D721Med (cell line): Measurements from ENCODE around the gene LRMDA.

Source experiments
- DNase-seq: peaks from one replicate; pipeline ENCODE4 v3.0.0; 2011; ENCODE audit warnings: low spot score; ENCODE audit not compliant: insufficient read length
- FAIRE-seq: peaks from 2 replicates; lab custom pipeline; 2011; peaks lifted over from hg19 to GRCh38; lab: Jason Lieb, UNC
- TF ChIP-seq, protein P1 (sequence below): IDR thresholded peaks from 2 replicates; pipeline ENCODE4 v1.5.1; 2012; ENCODE audit warnings: mild to moderate bottlenecking, control low read depth; ENCODE audit not compliant: insufficient read depth; ENCODE audit errors: missing control alignments

The LRMDA gene

DNA sequence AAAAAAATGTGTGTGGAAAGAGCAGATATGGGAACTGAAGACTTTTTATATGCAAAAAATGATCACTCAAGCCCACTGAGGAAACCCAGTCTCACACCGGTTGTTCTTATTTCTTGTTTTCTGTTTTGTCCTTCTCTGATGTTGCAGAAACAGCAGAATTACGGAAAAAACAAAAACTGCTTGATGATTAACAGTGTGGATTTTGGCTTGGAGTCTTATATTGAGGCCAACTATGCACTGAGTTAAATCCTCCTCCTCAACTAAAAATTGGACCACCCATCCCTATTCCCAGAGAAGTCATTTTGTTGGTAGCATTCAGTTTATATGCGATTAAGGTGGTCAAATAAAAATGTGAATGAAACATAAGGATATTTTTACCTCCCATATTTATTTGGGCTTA lies 246.1 kb downstream of the LRMDA start:
- no peak for FAIRE-seq
- TF ChIP-seq, protein P1, sequence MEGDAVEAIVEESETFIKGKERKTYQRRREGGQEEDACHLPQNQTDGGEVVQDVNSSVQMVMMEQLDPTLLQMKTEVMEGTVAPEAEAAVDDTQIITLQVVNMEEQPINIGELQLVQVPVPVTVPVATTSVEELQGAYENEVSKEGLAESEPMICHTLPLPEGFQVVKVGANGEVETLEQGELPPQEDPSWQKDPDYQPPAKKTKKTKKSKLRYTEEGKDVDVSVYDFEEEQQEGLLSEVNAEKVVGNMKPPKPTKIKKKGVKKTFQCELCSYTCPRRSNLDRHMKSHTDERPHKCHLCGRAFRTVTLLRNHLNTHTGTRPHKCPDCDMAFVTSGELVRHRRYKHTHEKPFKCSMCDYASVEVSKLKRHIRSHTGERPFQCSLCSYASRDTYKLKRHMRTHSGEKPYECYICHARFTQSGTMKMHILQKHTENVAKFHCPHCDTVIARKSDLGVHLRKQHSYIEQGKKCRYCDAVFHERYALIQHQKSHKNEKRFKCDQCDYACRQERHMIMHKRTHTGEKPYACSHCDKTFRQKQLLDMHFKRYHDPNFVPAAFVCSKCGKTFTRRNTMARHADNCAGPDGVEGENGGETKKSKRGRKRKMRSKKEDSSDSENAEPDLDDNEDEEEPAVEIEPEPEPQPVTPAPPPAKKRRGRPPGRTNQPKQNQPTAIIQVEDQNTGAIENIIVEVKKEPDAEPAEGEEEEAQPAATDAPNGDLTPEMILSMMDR = no peak
- DNase-seq = no peak

DNA sequence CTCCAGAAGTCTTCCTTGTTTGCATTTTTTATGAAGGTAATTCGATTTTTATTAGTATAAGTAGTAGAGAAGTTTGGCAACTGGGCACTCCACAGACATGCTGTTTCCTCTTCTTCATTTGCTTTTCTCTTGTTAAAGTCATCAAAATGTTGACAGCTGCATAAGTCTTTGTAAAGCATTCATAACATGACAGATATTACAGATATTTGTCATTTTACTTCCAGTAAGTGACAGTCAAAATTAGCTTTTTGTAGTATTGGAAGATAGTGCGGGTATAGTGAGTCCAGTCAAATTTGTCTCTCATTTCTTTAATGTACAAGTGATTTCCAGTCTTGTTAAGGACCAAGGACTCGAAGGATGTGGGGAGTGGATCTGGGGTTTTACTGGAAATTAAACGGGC lies 247.1 kb downstream of the LRMDA start:
- TF ChIP-seq, protein P1 = no peak
- FAIRE-seq = no peak
- no peak for DNase-seq

DNA sequence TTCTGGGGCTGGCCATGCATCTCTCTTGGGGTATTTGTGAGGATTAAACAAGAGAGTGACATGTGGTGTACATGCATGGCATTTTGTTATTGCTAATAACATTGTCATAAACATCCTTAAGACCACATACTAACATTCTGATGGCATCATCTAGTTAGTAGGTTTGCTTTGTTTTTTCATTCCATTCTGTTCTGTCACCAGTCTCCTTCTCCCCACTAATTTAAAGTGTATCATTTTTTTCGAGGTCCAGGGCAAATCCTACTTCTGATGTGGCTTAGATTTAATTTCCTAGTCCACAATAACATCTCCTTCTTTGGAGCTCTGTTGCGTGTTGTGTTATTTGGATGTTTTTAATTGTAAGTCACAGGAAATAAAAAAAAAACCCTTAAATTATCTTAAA lies 248.1 kb downstream of the LRMDA start:
- FAIRE-seq = no peak
- TF ChIP-seq, protein P1 = no peak

GRCh38 chr10:75681334-75681733 lies 249.9 kb downstream of the LRMDA start:
- TF ChIP-seq, protein P1 = no peak
- no peak for DNase-seq
- no peak for FAIRE-seq

More for the DNA sequence above, 248.1 kb downstream of the LRMDA start:
- no peak for DNase-seq

- FAIRE-seq (no peak), DNase-seq (no peak)
- TF ChIP-seq, protein P1 = no peak
Observed at GRCh38 chr10:75682649-75683557, 251.5 kb downstream of the LRMDA start.

DNA sequence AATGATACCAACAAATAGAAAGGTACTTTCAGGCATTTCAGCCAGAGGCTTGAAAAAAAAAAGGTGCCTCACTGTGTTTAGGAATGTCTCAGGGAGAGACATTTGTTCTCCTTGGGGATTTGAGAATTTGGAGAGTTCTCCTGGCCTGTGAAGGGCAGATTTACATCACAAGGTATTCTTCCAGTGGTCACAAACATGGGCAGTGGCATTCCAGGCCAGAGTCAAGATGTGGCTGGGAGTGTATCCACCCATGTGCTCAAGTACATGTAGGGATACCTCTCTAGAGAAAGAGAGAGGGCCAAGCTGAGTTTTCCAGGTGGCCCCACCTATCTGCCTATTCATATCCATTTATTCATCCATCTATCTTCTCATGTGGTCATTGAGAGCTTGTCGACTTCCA lies 253.8 kb downstream of the LRMDA start:
- DNase-seq (no peak), FAIRE-seq (no peak)

More for the DNA sequence above, 253.8 kb downstream of the LRMDA start:
- TF ChIP-seq, protein P1 = no peak
